HK-2 (cell line): ENCODE data around the gene TTC9C.
"Not testable (repeated sequence)": the region's sequence is repeated elsewhere in the genome, so short reads cannot be mapped to it uniquely, and the experiment has no call there.

ENCODE experiments used
- DNase-seq: peaks from one replicate; pipeline ENCODE4 v3.0.0-alpha.2; 2018; ENCODE audit not compliant: unreplicated experiment

Gene TTC9C

DNA sequence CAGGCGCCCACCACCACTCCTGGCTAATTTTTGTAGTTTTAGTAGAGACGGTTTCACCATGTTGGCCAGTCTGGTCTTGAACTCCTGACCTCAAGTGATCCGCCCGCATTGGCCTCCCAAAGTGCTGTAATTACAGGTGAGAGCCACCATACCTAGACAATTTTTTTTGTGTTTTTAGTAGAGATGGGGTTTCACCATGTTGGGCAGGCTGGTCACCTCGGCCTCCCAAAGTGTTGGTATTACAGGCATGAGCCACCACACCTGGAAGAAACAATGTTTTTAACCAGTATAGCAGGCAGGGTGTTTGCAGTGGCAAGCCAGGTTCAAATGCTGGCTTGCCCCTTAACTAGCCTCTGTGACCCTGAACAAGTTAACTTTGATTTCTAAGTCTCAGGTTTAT lies 21.6 kb downstream of the TTC9C start:
- not testable (repeated sequence) for DNase-seq

DNA sequence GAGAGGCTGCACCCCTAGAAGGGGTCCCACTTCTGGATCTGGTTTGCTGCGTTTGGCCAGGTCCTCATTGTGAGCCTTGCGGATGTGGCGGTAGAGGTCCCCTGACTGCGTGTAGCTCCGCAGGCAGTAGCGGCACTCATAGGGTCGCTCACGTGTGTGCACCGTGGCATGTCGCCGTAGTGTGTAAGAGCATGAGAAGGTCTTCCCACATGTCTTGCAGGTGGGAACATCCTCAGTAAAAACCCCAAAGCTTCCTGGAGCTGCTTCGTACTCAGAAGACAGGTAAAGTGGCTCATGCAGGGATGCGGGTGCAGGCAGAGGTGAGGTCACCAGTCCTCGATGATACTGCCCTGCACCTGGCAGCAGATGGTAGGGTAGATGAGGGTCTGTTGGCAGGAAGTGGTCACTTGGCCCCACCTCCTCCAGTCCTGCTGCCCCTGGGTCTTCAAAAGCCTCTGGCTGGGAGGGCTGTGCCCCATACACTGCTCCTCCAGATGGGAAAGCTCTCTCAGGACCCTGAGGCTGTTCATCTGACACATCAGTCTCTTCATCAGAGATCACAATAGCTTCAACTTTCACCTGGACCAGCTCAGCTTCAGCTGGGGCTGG lies 24.0 kb downstream of the TTC9C start:
- no peak for DNase-seq

DNA sequence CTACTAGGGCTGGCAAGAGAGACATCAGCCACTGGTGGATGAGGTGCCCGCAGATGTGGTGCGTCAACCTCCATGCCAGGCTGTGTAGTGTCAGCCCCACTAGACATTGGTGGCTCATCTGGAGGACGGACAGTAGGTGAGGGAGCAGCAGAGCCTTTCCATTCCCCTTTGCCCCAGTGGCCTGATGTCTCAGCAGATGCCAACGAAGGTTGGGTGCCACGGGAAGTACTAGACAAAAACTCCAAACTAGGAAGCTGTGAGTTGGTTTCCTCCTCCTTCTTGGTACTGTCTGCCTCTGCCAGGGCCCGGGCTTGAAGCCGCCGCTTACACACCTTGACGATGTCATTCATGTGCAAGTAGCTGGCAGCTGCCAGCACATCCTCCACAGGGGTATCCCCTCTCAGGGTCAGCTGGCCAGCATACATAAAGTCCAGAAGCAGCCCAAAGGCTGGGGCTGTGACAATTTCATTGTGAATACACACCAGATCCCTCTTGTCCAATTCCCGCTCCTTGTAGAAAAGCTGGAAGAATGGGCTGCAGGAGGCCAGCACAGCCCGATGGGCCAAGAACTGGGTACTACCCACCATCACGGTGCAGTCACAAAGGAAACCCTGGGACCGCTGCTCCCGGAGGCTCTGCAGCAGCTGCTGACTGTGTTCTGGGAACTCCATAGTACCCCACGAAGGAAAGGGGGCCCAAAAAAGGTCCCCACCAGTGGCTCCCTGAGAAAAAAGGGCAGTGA lies 24.9 kb downstream of the TTC9C start:
- DNase-seq, result no peak

DNA sequence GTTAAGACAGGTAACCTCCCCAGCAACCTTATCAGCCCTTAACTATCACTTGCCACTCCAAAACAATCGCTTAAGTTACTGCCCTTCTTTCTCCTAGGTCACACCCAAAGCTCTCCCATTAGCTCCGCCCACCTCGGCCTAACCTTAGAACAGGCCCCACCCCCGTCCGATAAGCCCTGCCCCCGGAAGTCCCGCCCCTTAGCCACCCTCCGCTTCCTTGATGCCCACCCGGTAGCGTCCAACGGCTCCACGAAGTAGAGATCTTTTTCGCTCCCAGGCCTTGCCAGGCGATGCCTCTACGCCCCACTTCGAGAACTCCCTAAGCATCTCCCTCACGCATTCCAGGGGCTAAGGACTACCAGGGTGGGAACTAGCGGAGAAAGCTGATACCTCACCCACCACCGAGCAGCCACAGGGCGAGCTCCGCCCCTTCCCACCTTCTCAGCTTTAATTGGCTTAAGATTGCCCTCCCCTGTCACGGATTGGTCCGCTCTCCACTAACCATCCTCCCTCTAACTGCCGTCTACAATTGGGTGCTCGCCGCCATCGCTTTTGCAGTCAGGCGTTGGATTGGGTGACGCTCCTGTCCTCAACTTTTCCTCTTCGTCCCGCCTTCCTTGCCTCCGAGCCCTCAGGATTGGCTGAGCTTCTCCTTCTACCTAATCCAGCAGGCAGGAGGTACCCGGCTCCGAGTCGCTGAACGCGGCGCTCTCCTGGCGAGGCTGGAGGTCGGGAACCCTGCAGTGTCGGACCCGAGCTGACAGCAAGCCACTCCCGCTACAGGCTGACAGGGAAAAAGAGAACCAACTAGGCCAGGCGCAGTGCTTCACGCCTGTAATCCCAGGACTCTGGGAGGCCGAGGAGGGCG lies 25.7 kb downstream of the TTC9C start, which contains the start of gene ZBTB3:
TSS of gene ZBTB3 (minus strand) at position 425 of the 868 bp plus-strand sequence. CDS start 496 bp downstream, outside the sequence.
- peak; percentile 93 for DNase-seq

DNA sequence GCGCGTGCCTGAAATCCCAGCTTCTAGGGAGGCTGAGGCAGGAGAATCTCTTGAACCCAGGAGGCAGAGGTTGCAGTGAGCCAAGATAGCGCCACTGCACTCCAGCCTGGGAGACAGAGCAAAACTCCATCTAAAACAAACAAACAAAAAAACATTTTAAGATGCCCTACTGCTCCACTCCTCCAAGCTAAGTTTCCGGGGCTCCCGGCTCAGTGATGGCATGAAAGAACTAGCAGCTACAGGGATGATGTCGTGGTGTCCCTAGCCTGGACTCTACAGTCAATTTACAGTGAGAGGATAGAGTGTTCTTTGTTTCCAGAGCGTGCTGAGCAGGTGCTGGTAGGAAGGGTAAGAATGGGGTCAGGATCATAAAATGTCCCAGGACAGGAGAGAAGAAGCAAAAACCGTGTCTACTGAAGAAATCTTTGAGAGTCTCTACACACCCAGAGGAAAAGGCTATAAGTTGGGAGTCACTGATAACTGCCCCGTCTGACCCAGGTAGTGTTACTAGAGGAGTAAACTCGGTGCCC lies 26.9 kb downstream of the TTC9C start:
- DNase-seq, result no peak

DNA sequence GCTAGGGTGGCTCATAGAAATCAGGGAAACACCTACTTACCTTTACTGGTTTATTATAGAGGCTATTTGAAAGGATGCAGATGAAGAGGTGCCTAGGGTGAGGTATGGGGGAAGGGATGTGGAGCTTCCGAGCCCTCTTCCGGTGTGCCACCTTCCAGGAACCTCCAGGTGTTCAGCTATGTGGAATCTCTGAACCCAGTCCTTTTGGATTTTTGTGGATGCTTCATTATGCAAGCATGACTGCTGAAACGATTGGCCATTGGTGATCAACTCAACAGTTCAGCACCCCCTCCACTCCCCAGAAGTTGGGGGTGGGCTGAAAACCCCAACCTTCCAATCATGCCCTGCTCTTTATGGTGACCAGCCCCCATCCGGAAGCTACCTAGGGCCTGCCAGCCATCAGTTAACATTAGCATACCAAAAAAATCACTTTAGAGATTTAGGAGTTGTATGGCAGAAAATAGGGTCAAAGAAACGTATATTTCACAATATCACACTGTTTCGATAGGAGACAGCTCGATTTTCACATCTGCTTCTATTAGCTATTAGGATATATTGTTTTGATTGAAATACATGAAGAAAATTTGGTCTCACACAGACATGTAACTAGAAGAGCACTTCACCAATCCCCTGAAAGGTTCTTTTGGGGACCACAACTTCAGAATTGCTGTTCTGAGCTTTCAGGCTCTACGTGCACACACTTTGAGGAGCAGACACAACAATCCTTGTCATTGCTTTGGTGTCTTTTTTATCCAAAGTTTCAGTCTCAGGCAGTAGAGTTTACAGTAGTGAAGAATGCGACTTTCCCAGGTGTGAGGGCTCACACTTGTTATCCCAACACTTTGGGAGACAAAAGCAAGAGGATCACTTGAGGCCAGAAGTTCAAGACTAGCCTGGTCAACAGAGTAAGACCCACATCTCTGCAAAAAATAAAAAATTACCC lies 29.8 kb downstream of the TTC9C start:
- DNase-seq, result no peak

DNA sequence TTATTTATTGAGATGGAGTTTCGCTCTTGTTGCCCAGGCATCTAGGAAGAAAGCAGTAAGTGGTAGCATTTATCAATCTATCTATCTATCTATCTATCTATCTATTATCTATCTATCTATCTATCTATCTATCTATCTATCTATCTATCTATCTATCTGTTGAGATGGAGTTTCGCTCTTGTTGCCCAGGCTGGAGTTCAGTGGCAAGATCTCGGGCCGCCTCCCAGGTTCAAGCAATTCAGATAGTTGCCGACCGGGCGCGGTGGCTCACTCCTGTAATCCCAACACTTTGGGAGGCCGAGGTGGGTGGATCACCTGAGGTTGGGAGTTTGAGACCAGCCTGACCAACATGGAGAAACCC lies 32.6 kb downstream of the TTC9C start:
- not testable (repeated sequence) for DNase-seq

DNA sequence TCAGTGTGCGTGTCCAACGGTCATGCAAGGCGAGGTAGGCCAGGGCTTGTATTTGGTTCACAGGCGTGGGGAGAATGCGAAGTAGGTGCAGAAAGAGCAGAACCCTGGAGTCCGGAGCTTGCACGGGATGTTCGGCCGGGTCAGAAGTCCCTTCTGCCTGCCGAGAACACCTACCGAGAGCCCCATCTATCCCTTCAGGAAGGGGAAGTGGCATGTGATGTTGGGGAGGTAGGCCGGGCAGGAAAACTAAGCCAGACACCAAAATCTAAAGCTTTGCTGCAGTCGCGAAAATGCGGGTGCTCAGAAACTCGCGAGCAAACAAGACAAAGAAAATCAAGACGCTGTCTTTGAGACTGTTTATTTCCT lies 42.5 kb downstream of the TTC9C start:
- no peak for DNase-seq

DNA sequence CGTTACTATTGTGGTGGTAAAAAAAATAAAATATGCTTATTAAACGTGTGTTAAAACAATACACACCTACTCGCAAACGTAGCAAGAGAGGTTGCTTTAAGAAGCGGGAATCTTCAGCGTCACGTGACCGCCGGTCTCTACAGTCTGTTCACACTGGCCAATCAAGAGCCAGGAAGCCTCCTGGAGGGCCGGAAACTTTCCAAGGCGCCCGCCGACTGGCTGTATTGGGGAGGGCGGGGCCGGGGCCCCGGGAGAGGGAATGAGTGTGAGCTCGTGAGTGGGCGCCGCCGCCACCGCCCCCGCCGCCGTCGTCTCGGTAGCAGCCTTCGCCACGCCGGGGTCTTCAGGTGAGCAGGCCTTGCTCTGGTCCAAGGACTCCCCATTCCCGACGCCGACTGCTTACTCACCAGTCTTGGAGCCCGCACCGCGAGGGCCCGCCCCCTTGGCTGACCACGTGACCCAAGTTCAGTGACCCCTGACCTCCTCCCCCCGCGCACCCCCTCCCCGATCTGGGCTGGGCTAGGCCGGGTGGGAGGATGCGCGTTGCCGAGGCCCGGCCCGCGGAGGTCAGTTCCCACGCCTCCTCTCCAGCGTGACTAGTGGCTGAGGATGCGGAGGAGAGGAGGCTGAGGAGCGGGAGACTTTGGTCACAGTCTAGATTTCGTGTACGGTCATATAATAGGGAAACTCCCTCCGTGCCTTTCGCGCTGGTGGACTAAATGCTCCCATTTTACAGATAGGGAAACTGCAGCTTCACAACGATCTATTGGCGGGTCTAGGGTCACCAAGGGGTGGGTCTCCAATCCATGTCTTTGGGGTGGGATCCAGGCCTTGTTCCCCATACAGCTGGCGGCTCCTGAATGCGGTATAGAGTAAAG lies 43.1 kb downstream of the TTC9C start, which contains the start of gene TAF6L:
TSS of gene TAF6L (plus strand) at position 253 of the 878 bp plus-strand sequence. CDS start 4,388 bp downstream, outside the sequence.
- peak; percentile 93 for DNase-seq

DNA sequence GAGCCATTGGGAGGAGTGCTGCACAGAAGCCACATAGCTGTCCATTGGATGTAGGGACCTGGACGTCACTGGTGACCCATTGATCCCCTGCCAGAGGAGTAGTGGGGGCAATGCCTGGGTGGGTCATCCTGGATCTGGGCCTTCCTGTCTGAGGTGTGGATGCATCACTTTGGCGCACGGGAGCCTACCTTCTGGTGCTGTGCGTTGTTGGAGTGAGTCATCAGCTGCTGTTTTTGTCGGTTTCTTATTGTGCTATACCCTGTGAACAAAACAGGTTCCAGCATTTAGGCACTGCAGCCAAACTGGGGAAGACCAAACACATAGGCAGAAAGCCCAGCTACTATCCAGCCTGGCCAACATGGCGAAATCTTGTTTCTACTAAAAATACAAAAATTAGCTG lies 46.1 kb downstream of the TTC9C start:
- no peak for DNase-seq

DNA sequence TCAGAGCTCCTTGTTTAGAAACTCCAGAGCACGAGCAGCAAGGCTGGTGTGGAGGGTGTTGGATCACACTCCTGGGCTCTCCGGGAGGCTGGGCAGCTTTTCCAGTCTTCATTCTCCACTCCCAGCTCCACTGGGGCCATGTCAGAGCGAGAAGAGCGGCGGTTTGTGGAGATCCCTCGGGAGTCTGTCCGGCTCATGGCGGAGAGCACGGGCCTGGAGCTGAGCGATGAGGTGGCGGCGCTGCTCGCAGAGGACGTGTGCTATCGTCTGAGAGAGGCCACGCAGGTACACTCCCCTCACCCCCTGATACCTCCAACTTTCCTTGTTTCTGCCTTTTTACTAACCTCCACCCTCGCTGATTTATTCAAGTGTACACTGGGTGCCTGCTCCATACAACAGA lies 47.4 kb downstream of the TTC9C start:
- no peak for DNase-seq

DNA sequence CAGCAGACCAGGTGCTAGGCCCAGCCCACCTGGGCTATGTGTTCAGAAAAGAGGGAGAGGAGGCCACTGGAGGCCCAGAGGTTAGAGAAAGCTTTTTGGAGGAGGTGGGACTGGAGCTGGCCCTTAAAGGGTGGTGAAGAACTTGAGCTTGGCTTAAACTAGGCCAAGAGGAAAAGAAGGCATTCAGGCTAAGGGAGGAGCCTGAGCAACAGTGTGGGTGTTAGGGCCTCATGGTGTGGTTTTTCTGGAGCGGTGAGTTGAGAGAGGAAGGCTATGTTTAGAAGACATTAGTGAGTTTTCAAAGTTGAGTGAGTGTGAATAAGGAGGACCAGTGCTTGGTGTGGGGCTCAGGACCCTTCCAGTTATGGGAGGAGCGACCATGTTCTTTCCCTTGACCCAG lies 49.1 kb downstream of the TTC9C start:
- DNase-seq, result no peak

DNA sequence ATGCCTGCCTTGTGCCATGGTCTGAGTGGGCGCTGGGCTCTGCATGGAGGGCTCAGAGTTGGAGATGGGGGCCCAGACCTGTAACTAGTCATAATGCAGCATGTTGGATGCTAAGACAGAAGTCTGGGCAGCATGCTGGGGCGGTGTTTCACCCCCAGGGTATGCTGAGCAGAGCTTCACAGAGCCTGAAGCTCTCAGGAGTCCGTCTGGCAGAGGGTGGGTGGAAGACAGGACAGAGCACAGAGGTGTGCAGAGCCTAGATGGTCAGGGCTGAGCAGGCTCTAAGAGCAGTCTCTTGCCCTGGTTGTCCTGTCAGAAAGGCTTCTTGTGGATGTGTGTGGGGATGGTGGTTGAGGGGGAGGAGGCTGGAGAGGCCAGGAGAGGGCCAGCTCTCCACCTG lies 50.2 kb downstream of the TTC9C start:
- no peak for DNase-seq

DNA sequence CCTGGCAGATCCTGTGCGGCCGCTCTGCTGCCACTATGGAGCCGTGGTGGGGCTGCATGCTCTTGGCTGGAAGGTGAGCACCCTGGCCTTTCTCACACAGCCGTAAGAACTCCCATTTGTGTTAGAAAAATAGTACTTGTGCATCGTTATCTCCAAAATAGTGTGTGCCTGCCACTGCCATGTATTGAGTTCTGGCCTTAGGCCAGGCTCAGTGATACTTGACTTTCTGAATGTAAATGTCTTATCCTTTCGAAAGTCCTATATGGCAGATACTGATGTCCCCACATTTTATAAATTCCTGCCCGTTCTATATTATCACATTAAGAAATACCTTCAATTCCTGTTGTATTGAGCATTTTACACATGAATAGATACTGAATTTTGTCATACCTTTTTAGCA lies 54.5 kb downstream of the TTC9C start:
- no peak for DNase-seq

DNA sequence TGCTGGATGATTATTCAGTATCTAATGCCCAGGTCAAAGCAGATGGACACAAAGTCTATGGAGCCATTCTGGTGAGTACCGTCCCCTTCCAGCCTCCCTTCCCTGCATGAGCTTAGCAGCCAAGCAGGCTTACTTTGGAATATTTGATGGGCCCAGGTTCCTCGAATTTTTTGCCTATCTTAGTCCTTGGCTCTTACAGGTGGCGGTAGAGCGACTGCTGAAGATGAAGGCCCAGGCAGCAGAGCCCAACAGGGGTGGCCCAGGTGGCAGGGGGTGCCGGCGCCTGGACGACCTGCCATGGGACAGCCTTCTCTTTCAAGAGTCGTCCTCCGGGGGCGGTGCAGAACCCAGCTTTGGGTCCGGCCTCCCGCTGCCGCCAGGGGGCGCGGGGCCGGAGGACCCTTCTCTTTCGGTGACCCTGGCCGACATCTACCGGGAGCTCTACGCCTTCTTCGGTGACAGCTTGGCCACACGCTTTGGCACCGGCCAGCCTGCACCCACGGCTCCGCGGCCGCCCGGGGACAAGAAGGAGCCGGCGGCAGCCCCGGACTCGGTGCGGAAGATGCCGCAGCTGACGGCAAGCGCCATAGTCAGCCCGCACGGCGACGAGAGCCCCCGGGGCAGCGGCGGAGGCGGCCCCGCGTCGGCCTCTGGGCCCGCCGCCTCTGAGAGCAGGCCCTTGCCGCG lies 58.2 kb downstream of the TTC9C start:
- peak; percentile 80 for DNase-seq

DNA sequence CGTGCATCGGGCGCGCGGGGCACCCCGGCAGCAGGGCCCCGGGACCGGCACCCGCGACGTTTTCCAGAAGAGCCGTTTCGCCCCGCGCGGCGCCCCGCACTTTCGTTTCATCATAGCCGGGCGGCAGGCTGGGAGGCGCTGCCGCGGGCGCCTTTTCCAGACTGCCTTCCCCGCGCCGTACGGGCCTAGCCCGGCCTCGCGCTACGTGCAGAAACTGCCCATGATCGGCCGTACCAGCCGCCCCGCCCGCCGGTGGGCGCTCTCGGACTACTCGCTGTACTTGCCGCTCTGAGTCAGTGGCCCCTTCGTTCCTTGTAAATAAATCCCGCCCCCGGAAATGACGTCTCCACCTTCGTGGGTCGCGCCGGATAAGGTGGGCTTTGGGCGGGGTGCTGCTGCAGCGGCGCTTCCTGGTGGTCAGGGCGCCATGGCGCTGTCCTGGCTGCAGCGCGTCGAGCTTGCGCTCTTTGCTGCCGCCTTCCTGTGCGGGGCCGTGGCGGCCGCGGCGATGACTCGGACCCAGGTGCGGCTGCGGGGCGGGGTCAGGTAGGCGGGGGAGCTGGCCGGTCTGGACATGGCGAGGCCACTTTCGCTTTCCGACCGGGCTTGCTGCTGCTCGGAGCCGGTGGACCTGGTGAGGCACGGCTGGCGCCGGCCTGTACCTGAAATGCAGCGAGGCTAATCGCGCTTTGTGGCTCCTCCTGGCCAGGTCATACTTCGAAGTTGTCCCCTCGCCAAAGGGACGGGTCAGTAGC lies 58.9 kb downstream of the TTC9C start, which contains the start of gene TMEM179B:
TSS of gene TMEM179B (plus strand) at position 398 of the 755 bp plus-strand sequence. CDS start at position 428, 30 bp downstream.
- DNase-seq, result peak; percentile 96
